Activated T-helper 17 cell treated with anti-CD3 and anti-CD28 coated beads, Interleukin-2, amount 50 U/mL, for 72 hours (primary cell): ENCODE data around the gene PHF21A. TPM values are rescaled to one million over a fixed set of nuclear protein-coding genes. Genes with fewer than 3 reads are reported as not detected.
A peak's percentile ranks its signal among the peaks of the same experiment; 100 is the strongest.

Source experiments
- ATAC-seq: fragments of 150-1000 bp; cut with Tn5 transposase; replicated peaks from 2 replicates; pipeline ENCODE4 v1.10.0; 2021; ENCODE audit warnings: mild to moderate bottlenecking, moderate library complexity
- H3K27ac Mint-ChIP-seq: one replicate; pipeline ENCODE4 v1.8.0; 2022; ENCODE audit warnings: mixed read lengths
- H3K27me3 Mint-ChIP-seq: one replicate; pipeline ENCODE4 v1.8.0; 2022; ENCODE audit warnings: mixed read lengths
- H3K36me3 Mint-ChIP-seq: one replicate; pipeline ENCODE4 v1.8.0; 2022; ENCODE audit warnings: low read depth, mild to moderate bottlenecking, mixed read lengths
- H3K4me1 Mint-ChIP-seq: one replicate; pipeline ENCODE4 v1.8.0; 2022; ENCODE audit warnings: mixed read lengths
- H3K4me3 Mint-ChIP-seq: one replicate; pipeline ENCODE4 v1.8.0; 2022; ENCODE audit warnings: mild to moderate bottlenecking, mixed read lengths
- H3K9me3 Mint-ChIP-seq: one replicate; pipeline ENCODE4 v1.8.0; 2022; ENCODE audit warnings: mixed read lengths
- total RNA-seq, 2 donors: library from RNA; stranded (reverse); gene quantifications; one replicate each; pipeline ENCODE4 v1.2.3, GENCODE V29; 2022

The PHF21A gene
- total RNA-seq, 2 donors from 2014 or later: 33.5 to 91.7 TPM

GRCh38 chr11:45920531-45921477, 200.4 kb downstream of the PHF21A start:
- ATAC-seq: no peak
- Mint-ChIP-seq H3K27ac (no peak overlapping the region), H3K9me3 (no peaks in the 10 kb centered on the region), H3K36me3 (peaks cover 15% of the 10 kb centered on the region), H3K4me3 (peak overlapping the region; percentile 98), H3K27me3 (no peaks in the 10 kb centered on the region), H3K4me1 (peaks cover 10% of the 10 kb centered on the region)

GRCh38 chr11:45919806-45920530, 201.3 kb downstream of the PHF21A start:
- Mint-ChIP-seq H3K27me3 (no peaks in the 10 kb centered on the region), H3K9me3 (no peaks in the 10 kb centered on the region), H3K4me3 (peak overlapping the region; percentile 98), H3K36me3 (peaks cover 23% of the 10 kb centered on the region), H3K4me1 (peaks cover 10% of the 10 kb centered on the region), H3K27ac (no peak overlapping the region)
- no peak for ATAC-seq

GRCh38 chr11:45918962-45919675, 202.1 kb downstream of the PHF21A start:
- Mint-ChIP-seq H3K9me3 (no peaks in the 10 kb centered on the region), H3K4me3 (peak overlapping the region; percentile 98), H3K27ac (peak overlapping the region; percentile 94), H3K27me3 (no peaks in the 10 kb centered on the region), H3K4me1 (peaks cover 10% of the 10 kb centered on the region), H3K36me3 (peaks cover 32% of the 10 kb centered on the region)
- ATAC-seq: no peak

- peaks cover 38% of the 10 kb centered on the region for H3K36me3 Mint-ChIP-seq
- no peaks in the 10 kb centered on the region for H3K9me3 Mint-ChIP-seq
- H3K27ac Mint-ChIP-seq: peak overlapping the region; percentile 94
- peaks cover 10% of the 10 kb centered on the region for H3K4me1 Mint-ChIP-seq
- H3K27me3 Mint-ChIP-seq: no peaks in the 10 kb centered on the region
- H3K4me3 Mint-ChIP-seq: peak overlapping the region; percentile 98
- ATAC-seq: peak; percentile 56
Measured at GRCh38 chr11:45918331-45918941, 202.8 kb downstream of the PHF21A start.

- peak; percentile 92 for ATAC-seq
- H3K9me3 Mint-ChIP-seq: no peaks in the 10 kb centered on the region
- peak within 1 kb of the TSS; percentile 98 for H3K4me3 Mint-ChIP-seq
- peak within 1 kb of the TSS; percentile 94 for H3K27ac Mint-ChIP-seq
- no peaks in the 10 kb centered on the region for H3K27me3 Mint-ChIP-seq
- peaks cover 44% of the 10 kb centered on the region for H3K36me3 Mint-ChIP-seq
- H3K4me1 Mint-ChIP-seq: peaks cover 10% of the 10 kb centered on the region
Measured at GRCh38 chr11:45917623-45918330, 203.5 kb downstream of the PHF21A start, which contains the start of gene PEX16. TSS of gene PEX16 (minus strand) at chr11:45917877. CDS start at chr11:45917811, 66 bp downstream.

GRCh38 chr11:45917286-45917622, 204.0 kb downstream of the PHF21A start:
- ATAC-seq: peak; percentile 0
- no peaks in the 10 kb centered on the region for H3K27me3 Mint-ChIP-seq
- peaks cover 44% of the 10 kb centered on the region for H3K36me3 Mint-ChIP-seq
- H3K9me3 Mint-ChIP-seq: no peaks in the 10 kb centered on the region
- H3K4me3 Mint-ChIP-seq: peak overlapping the region; percentile 98
- peak overlapping the region; percentile 94 for H3K27ac Mint-ChIP-seq
- peaks cover 10% of the 10 kb centered on the region for H3K4me1 Mint-ChIP-seq

GRCh38 chr11:45915446-45915845, 205.8 kb downstream of the PHF21A start:
- Mint-ChIP-seq H3K9me3 (no peaks in the 10 kb centered on the region), H3K36me3 (peaks cover 58% of the 10 kb centered on the region), H3K4me3 (peak overlapping the region; percentile 98), H3K27me3 (no peaks in the 10 kb centered on the region), H3K4me1 (peaks cover 10% of the 10 kb centered on the region), H3K27ac (no peak overlapping the region)
- no peak for ATAC-seq

- Mint-ChIP-seq H3K4me1 (peaks cover 10% of the 10 kb centered on the region), H3K9me3 (no peaks in the 10 kb centered on the region), H3K4me3 (no peak overlapping the region)
Measured at GRCh38 chr11:45913942-45914635, 207.2 kb downstream of the PHF21A start.

GRCh38 chr11:45913514-45913913, 207.7 kb downstream of the PHF21A start:
- ATAC-seq: no peak
- Mint-ChIP-seq H3K27ac (no peak overlapping the region), H3K4me3 (no peak overlapping the region), H3K9me3 (no peaks in the 10 kb centered on the region), H3K36me3 (peaks cover 60% of the 10 kb centered on the region), H3K27me3 (no peaks in the 10 kb centered on the region), H3K4me1 (peaks cover 8% of the 10 kb centered on the region)

More at GRCh38 chr11:45913942-45914635, 207.2 kb downstream of the PHF21A start:
- peaks cover 60% of the 10 kb centered on the region for H3K36me3 Mint-ChIP-seq
- H3K27ac Mint-ChIP-seq: no peak overlapping the region
- no peak for ATAC-seq
- no peaks in the 10 kb centered on the region for H3K27me3 Mint-ChIP-seq

- Mint-ChIP-seq H3K27ac (no peak overlapping the region), H3K4me1 (no peaks in the 10 kb centered on the region), H3K9me3 (no peaks in the 10 kb centered on the region), H3K36me3 (peaks cover 43% of the 10 kb centered on the region), H3K27me3 (no peaks in the 10 kb centered on the region), H3K4me3 (no peak overlapping the region)
- ATAC-seq: no peak
Measured at GRCh38 chr11:45910623-45911022, 210.6 kb downstream of the PHF21A start.

GRCh38 chr11:45909594-45910475, 211.4 kb downstream of the PHF21A start:
- no peak overlapping the region for H3K4me3 Mint-ChIP-seq
- H3K4me1 Mint-ChIP-seq: no peaks in the 10 kb centered on the region
- H3K36me3 Mint-ChIP-seq: peaks cover 35% of the 10 kb centered on the region

GRCh38 chr11:45907911-45908370, 213.3 kb downstream of the PHF21A start:
- H3K36me3 Mint-ChIP-seq: peaks cover 17% of the 10 kb centered on the region

More at GRCh38 chr11:45909594-45910475, 211.4 kb downstream of the PHF21A start:
- Mint-ChIP-seq H3K9me3 (no peaks in the 10 kb centered on the region), H3K27me3 (no peaks in the 10 kb centered on the region), H3K27ac (no peak overlapping the region)
- no peak for ATAC-seq

More at GRCh38 chr11:45907911-45908370, 213.3 kb downstream of the PHF21A start:
- Mint-ChIP-seq H3K4me1 (no peaks in the 10 kb centered on the region), H3K9me3 (no peaks in the 10 kb centered on the region), H3K27me3 (no peaks in the 10 kb centered on the region), H3K27ac (no peak overlapping the region), H3K4me3 (no peak overlapping the region)
- ATAC-seq: no peak
